IPS DF 4.7 (cell line): ENCODE results near the gene TBC1D3B.
"Not testable (repeated sequence)": the region's sequence is repeated elsewhere in the genome, so short reads cannot be mapped to it uniquely, and the experiment has no call there.

Source experiments
- DNase-seq: peaks from one replicate; pipeline ENCODE4 v3.0.0-alpha.2; 2013; ENCODE audit warnings: low spot score; ENCODE audit errors: extremely low read depth

The TBC1D3B gene

GRCh38 chr17:36201102-36201501 lies 24.7 kb upstream of the TBC1D3B start:
- DNase-seq: not testable (repeated sequence)

GRCh38 chr17:36198831-36199465 lies 22.5 kb upstream of the TBC1D3B start:
- DNase-seq: no peak

- no peak for DNase-seq
These were observed 20.9 kb upstream of the TBC1D3B start for GRCh38 chr17:36197387-36197703.

- no peak for DNase-seq
These were observed 19.7 kb upstream of the TBC1D3B start for GRCh38 chr17:36196131-36196486.

GRCh38 chr17:36195434-36196130 lies 19.1 kb upstream of the TBC1D3B start:
- DNase-seq: no peak

- DNase-seq: not testable (repeated sequence)
These were observed 18.5 kb upstream of the TBC1D3B start for GRCh38 chr17:36194832-36195433.

GRCh38 chr17:36194147-36194831 lies 17.9 kb upstream of the TBC1D3B start:
- DNase-seq: not testable (repeated sequence)

GRCh38 chr17:36193216-36193775 lies 16.9 kb upstream of the TBC1D3B start:
- no peak for DNase-seq

- DNase-seq: not testable (repeated sequence)
These were observed 14.3 kb upstream of the TBC1D3B start for GRCh38 chr17:36190549-36191330.

- DNase-seq: not testable (repeated sequence)
These were observed 13.6 kb upstream of the TBC1D3B start for GRCh38 chr17:36189993-36190392.

- no peak for DNase-seq
These were observed 12.5 kb upstream of the TBC1D3B start for GRCh38 chr17:36188891-36189306.

- not testable (repeated sequence) for DNase-seq
These were observed 11.7 kb upstream of the TBC1D3B start for GRCh38 chr17:36187943-36188665.

- not testable (repeated sequence) for DNase-seq
These were observed 10.7 kb upstream of the TBC1D3B start for GRCh38 chr17:36186810-36187763.

- no peak for DNase-seq
These were observed 9.0 kb upstream of the TBC1D3B start for GRCh38 chr17:36185416-36185815.

GRCh38 chr17:36184023-36184765 lies 7.8 kb upstream of the TBC1D3B start:
- no peak for DNase-seq

GRCh38 chr17:36183001-36183971 lies 6.8 kb upstream of the TBC1D3B start:
- DNase-seq: no peak
